Non-pigmented ciliary epithelial cell (primary cell): ENCODE results near the gene DCLK1.

Experiments
- DNase-seq: peaks from one replicate; pipeline ENCODE4 v3.0.0-alpha.2; 2010; ENCODE audit warnings: low read depth

The DCLK1 gene

GRCh38 chr13:35824395-35824794 lies 306.8 kb downstream of the DCLK1 start:
- DNase-seq = no peak

- no peak for DNase-seq
Measured at GRCh38 chr13:35822666-35823065, 308.5 kb downstream of the DCLK1 start.

GRCh38 chr13:35818633-35819067 lies 312.5 kb downstream of the DCLK1 start:
- DNase-seq = peak; percentile 14

- DNase-seq = no peak
Measured at GRCh38 chr13:35817642-35818607, 313.3 kb downstream of the DCLK1 start.

- no peak for DNase-seq
Measured at GRCh38 chr13:35814605-35815011, 316.6 kb downstream of the DCLK1 start.

GRCh38 chr13:35812736-35813135 lies 318.4 kb downstream of the DCLK1 start:
- no peak for DNase-seq

GRCh38 chr13:35810321-35810720 lies 320.9 kb downstream of the DCLK1 start:
- no peak for DNase-seq

GRCh38 chr13:35808846-35809245 lies 322.3 kb downstream of the DCLK1 start:
- DNase-seq = no peak

GRCh38 chr13:35804901-35805300 lies 326.3 kb downstream of the DCLK1 start:
- DNase-seq = no peak

GRCh38 chr13:35797991-35798390 lies 333.2 kb downstream of the DCLK1 start:
- DNase-seq = no peak

GRCh38 chr13:35797244-35797643 lies 333.9 kb downstream of the DCLK1 start:
- DNase-seq = no peak

- DNase-seq = no peak
Measured at GRCh38 chr13:35796623-35797022, 334.6 kb downstream of the DCLK1 start.

- DNase-seq = no peak
Measured at GRCh38 chr13:35794734-35795389, 336.3 kb downstream of the DCLK1 start.

GRCh38 chr13:35793823-35794222 lies 337.4 kb downstream of the DCLK1 start:
- no peak for DNase-seq

- no peak for DNase-seq
Measured at GRCh38 chr13:35792911-35793310, 338.3 kb downstream of the DCLK1 start.

GRCh38 chr13:35792021-35792420 lies 339.2 kb downstream of the DCLK1 start:
- no peak for DNase-seq

- peak; percentile 15 for DNase-seq
Measured at GRCh38 chr13:35791184-35791851, 339.9 kb downstream of the DCLK1 start.

GRCh38 chr13:35789335-35790165 lies 341.6 kb downstream of the DCLK1 start:
- peak; percentile 19 for DNase-seq

- no peak for DNase-seq
Measured at GRCh38 chr13:35787937-35788336, 343.2 kb downstream of the DCLK1 start.

- no peak for DNase-seq
Measured at GRCh38 chr13:35785576-35786303, 345.4 kb downstream of the DCLK1 start.
